ENCODE measurements around the gene PUS3.

PUS3 gene

DNA sequence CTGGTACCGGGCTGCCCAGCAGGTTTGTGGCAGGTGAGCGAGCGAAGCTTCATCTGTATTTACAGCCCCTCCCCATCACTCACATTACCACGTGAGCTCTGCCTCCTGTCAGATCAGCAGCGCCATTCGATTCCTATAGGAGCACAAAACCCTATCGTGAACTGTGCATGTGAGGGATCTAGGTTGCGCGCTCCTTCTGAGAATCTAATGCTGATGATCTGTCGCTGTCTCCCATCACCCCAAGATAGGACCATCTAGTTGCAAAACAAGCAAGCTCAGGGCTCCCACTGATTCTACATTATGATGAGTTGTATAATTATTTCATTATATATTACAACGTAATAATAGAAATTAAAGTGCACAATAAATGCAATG lies 27.1 kb upstream of the PUS3 start:
- no peak overlapping the region for H3K27ac ChIP-seq (ENCODE audit: low read depth in 2 of 2, low read length in 2 of 2)
- H3K4me1 ChIP-seq (ENCODE audit: control insufficient read depth in 2 of 2, insufficient read depth in 2 of 2, low read length in 2 of 2): peaks cover 0 to 7% of the 10 kb centered on the region in 2 donors
- H3K4me3 ChIP-seq (ENCODE audit: low read length in 2 of 2): no peak overlapping the region
- H3K9me3 ChIP-seq (ENCODE audit: control insufficient read depth in 2 of 2, low read length in 2 of 2): no peaks in the 10 kb centered on the region
- no peak overlapping the region for H3K9ac ChIP-seq (ENCODE audit: low read depth in 1 of 2, low read length in 2 of 2)
- H3K27me3 ChIP-seq (ENCODE audit: control insufficient read depth in 2 of 2, insufficient read depth in 2 of 2, low read length in 2 of 2): peaks cover 6 to 7% of the 10 kb centered on the region in 2 donors
- H3K36me3 ChIP-seq (ENCODE audit: control insufficient read depth in 2 of 2, insufficient read depth in 2 of 2, low read length in 2 of 2): no peaks in the 10 kb centered on the region

DNA sequence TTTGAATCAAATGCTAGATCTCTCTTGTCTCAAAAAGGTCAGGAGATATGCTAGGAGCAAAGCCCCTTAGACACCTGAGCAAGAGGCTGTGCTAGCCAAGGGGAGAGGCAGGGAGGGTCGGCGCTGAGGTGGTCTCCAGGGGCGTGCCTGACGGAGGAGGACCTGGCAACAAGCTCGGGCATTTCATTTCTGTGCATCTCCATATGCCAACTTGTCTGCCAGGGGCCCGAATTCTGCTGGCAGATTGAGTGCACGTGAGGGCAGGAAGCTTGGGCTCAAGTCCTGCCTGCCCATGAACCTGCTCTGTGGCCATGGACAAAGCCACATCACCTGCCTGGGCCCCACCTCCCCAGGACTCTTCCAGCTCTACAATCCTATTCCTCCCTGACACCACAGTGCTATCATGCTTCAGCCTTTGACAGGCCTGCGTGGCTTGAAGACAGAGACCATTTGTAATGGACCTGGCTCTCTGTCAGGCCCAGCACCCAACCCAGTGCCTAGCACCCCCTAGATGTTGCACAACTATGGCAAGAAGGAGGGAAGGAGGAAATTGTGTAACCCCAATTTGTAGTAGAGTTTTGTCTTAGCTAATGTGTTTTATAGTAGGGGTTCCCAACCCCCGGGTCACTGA lies 26.6 kb upstream of the PUS3 start:
- Histone ChIP-seq H3K4me3 (ENCODE audit: low read length in 2 of 2) (no peak overlapping the region), H3K4me1 (ENCODE audit: control insufficient read depth in 2 of 2, insufficient read depth in 2 of 2, low read length in 2 of 2) (peaks cover under 1 to 12% of the 10 kb centered on the region in 2 donors), H3K27ac (ENCODE audit: low read depth in 2 of 2, low read length in 2 of 2) (no peak overlapping the region), H3K9ac (ENCODE audit: low read depth in 1 of 2, low read length in 2 of 2) (no peak overlapping the region), H3K27me3 (ENCODE audit: control insufficient read depth in 2 of 2, insufficient read depth in 2 of 2, low read length in 2 of 2) (peaks cover 6 to 7% of the 10 kb centered on the region in 2 donors), H3K9me3 (ENCODE audit: control insufficient read depth in 2 of 2, low read length in 2 of 2) (no peaks in the 10 kb centered on the region), H3K36me3 (ENCODE audit: control insufficient read depth in 2 of 2, insufficient read depth in 2 of 2, low read length in 2 of 2) (no peaks in the 10 kb centered on the region)

DNA sequence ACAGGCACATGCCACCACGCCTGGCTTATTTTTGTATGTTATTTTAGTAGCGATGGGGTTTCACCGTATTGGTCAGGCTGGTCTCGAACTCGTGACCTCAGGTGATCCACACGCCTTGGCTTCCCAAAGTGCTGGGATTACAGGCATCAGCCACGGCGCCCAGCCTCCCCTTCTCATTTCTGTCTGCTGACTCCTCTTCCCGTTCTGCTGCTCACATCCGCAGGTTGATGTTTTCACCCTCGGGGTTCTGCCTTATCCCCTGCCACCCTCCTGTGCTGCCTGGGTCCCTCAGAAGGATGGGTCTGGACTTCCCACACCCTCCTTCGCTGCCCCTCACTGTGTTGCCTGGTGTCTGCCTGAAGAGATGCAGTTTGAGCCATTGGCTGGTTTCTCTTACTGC lies 23.7 kb upstream of the PUS3 start:
- Histone ChIP-seq H3K9ac (ENCODE audit: low read depth in 1 of 2, low read length in 2 of 2) (no peak overlapping the region), H3K27ac (ENCODE audit: low read depth in 2 of 2, low read length in 2 of 2) (no peak overlapping the region), H3K36me3 (ENCODE audit: control insufficient read depth in 2 of 2, insufficient read depth in 2 of 2, low read length in 2 of 2) (no peaks in the 10 kb centered on the region), H3K4me1 (ENCODE audit: control insufficient read depth in 2 of 2, insufficient read depth in 2 of 2, low read length in 2 of 2) (peaks cover 2 to 16% of the 10 kb centered on the region in 2 donors), H3K9me3 (ENCODE audit: control insufficient read depth in 2 of 2, low read length in 2 of 2) (no peaks in the 10 kb centered on the region), H3K27me3 (ENCODE audit: control insufficient read depth in 2 of 2, insufficient read depth in 2 of 2, low read length in 2 of 2) (peaks cover 6 to 7% of the 10 kb centered on the region in 2 donors), H3K4me3 (ENCODE audit: low read length in 2 of 2) (no peak overlapping the region)

DNA sequence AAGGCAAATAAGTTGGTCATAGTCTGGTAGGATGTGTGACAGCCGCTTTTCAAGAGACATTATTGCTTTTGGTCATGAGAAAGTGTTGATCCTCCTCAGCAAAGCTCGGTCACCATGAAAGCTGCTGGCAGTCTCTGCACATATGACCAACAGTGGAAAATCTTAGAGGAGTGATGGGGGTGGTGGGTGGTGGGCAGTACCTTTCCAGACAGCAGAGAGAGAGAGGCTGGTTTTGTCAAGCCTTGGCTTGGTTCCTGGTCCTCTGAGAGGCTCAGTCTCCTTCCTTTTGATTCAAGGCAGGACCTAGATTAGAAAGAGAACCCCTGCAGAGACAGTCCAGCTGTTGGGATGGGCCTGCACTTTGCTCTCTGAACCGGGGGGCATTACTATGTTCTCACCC lies 22.8 kb upstream of the PUS3 start:
- Histone ChIP-seq H3K36me3 (ENCODE audit: control insufficient read depth in 2 of 2, insufficient read depth in 2 of 2, low read length in 2 of 2) (no peaks in the 10 kb centered on the region), H3K4me3 (ENCODE audit: low read length in 2 of 2) (no peak overlapping the region), H3K4me1 (ENCODE audit: control insufficient read depth in 2 of 2, insufficient read depth in 2 of 2, low read length in 2 of 2) (peaks cover 2 to 16% of the 10 kb centered on the region in 2 donors), H3K9ac (ENCODE audit: low read depth in 1 of 2, low read length in 2 of 2) (no peak overlapping the region), H3K9me3 (ENCODE audit: control insufficient read depth in 2 of 2, low read length in 2 of 2) (no peaks in the 10 kb centered on the region), H3K27ac (ENCODE audit: low read depth in 2 of 2, low read length in 2 of 2) (no peak overlapping the region), H3K27me3 (ENCODE audit: control insufficient read depth in 2 of 2, insufficient read depth in 2 of 2, low read length in 2 of 2) (peaks cover 6 to 7% of the 10 kb centered on the region in 2 donors)

DNA sequence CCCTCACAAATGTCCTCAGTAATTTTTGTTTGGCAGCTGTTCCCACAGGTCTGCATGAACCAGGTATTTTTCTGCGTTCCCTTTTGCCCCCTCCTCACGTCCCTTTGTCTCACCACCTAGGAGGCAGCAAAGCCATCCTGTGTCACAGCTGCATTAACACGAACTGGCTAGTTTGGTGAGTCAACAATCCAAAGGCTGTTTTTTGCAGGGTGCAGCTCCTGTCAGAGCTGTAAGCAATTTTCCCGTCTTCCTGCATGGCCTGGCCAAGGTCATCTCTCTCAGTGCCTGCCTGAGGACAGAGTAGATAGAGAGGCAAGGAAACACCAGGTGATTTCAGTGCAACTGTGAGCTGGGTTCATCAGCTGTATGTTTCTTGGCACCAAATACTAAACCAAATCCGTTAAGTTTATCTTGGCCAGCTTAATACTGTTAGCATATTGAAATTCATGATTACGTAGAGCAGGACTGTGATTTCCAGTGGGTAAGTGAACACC lies 22.3 kb upstream of the PUS3 start:
- no peak overlapping the region for H3K9ac ChIP-seq (ENCODE audit: low read depth in 1 of 2, low read length in 2 of 2)
- peaks cover 2 to 20% of the 10 kb centered on the region in 2 donors for H3K4me1 ChIP-seq (ENCODE audit: control insufficient read depth in 2 of 2, insufficient read depth in 2 of 2, low read length in 2 of 2)
- H3K27me3 ChIP-seq (ENCODE audit: control insufficient read depth in 2 of 2, insufficient read depth in 2 of 2, low read length in 2 of 2): peaks cover 6 to 7% of the 10 kb centered on the region in 2 donors
- H3K9me3 ChIP-seq (ENCODE audit: control insufficient read depth in 2 of 2, low read length in 2 of 2): no peaks in the 10 kb centered on the region
- H3K27ac ChIP-seq (ENCODE audit: low read depth in 2 of 2, low read length in 2 of 2): no peak overlapping the region
- H3K4me3 ChIP-seq (ENCODE audit: low read length in 2 of 2): no peak overlapping the region
- H3K36me3 ChIP-seq (ENCODE audit: control insufficient read depth in 2 of 2, insufficient read depth in 2 of 2, low read length in 2 of 2): no peaks in the 10 kb centered on the region

DNA sequence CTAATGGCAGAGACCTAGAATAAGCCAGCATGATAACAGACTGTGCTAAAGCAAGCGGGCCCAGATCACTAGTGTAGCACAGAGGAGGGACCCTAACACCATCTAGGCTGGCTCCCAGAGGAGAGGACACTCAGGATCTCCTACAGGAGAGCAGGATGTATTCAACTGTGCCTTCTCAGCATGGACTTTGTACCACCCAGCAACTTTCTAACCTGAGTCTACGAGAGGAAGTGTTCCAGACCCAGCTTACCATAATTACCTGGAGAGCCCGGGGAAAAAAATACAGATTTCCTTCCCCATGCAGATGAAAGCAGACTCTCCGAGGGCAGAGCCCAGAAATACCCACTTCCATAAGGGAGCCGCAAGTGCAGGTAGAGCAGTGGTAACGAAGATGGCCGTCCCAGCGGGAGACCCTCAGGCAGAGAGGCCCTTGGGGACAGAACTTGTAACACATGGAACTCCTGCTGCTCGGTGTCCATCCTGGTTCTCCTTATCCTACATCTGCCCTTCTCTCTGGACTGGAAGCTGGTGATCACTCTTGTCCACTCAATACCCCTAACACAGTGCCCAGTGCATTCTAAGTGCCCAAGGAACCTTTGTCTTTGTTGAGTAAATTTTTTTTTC lies 21.5 kb upstream of the PUS3 start:
- Histone ChIP-seq H3K4me1 (ENCODE audit: control insufficient read depth in 2 of 2, insufficient read depth in 2 of 2, low read length in 2 of 2) (peaks cover 2 to 20% of the 10 kb centered on the region in 2 donors), H3K27me3 (ENCODE audit: control insufficient read depth in 2 of 2, insufficient read depth in 2 of 2, low read length in 2 of 2) (peaks cover 5% of the 10 kb centered on the region in 2 donors), H3K9ac (ENCODE audit: low read depth in 1 of 2, low read length in 2 of 2) (no peak overlapping the region), H3K9me3 (ENCODE audit: control insufficient read depth in 2 of 2, low read length in 2 of 2) (no peaks in the 10 kb centered on the region), H3K36me3 (ENCODE audit: control insufficient read depth in 2 of 2, insufficient read depth in 2 of 2, low read length in 2 of 2) (no peaks in the 10 kb centered on the region), H3K4me3 (ENCODE audit: low read length in 2 of 2) (no peak overlapping the region), H3K27ac (ENCODE audit: low read depth in 2 of 2, low read length in 2 of 2) (no peak overlapping the region)

DNA sequence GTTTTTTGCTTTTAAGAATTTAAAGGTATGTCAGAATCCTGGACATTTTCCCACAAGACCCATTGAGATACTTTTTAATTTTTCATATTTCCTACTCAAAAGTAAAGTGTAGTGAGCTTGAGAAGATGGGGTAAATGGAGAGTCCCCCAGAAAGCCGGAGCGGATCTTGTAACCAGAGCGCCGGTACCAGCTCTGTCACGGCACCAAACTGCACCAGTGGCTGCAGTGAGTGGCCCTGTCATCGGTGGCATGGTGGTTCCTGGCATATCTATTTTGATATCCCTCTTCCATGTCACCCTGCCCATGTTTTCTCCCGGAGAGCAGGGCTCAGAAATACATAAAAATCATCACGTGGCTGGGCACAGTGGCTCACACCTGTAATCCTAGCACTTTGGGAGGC lies 20.6 kb upstream of the PUS3 start:
- Histone ChIP-seq H3K4me1 (ENCODE audit: control insufficient read depth in 2 of 2, insufficient read depth in 2 of 2, low read length in 2 of 2) (peaks cover 2 to 23% of the 10 kb centered on the region in 2 donors), H3K27ac (ENCODE audit: low read depth in 2 of 2, low read length in 2 of 2) (no peak overlapping the region), H3K36me3 (ENCODE audit: control insufficient read depth in 2 of 2, insufficient read depth in 2 of 2, low read length in 2 of 2) (no peaks in the 10 kb centered on the region), H3K27me3 (ENCODE audit: control insufficient read depth in 2 of 2, insufficient read depth in 2 of 2, low read length in 2 of 2) (peaks cover 2 to 4% of the 10 kb centered on the region in 2 donors), H3K9me3 (ENCODE audit: control insufficient read depth in 2 of 2, low read length in 2 of 2) (no peaks in the 10 kb centered on the region), H3K9ac (ENCODE audit: low read depth in 1 of 2, low read length in 2 of 2) (no peak overlapping the region), H3K4me3 (ENCODE audit: low read length in 2 of 2) (no peak overlapping the region)

DNA sequence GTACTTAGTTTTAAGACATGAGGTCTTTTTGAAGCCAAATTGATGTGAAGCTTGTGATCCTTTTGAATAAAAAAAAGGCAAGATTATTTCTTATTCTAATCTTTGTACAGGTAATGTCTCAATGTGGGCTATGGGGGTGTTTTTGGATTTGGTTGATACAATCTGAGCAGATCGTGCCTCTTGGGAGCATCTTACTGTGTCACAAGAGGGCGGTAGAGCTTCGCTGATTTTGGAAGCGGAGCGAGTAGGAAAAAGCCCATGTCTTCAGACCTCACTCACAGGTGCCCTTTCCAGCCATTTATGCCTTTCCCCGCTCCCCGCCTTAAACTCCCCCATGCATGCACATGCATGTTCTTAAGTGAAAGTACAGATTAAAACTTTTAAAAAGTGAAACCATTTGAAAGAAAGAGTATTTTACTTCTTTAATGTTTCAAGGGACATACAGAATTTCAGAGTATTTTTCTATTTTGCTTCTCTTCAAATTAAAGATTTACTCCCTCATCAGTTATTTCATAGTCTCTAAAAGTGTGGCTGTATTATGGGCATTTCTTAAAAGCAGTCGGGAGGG lies 20.1 kb upstream of the PUS3 start:
- H3K27ac ChIP-seq (ENCODE audit: low read depth in 2 of 2, low read length in 2 of 2): no peak overlapping the region
- no peak overlapping the region for H3K9ac ChIP-seq (ENCODE audit: low read depth in 1 of 2, low read length in 2 of 2)
- peaks cover 2 to 4% of the 10 kb centered on the region in 2 donors for H3K27me3 ChIP-seq (ENCODE audit: control insufficient read depth in 2 of 2, insufficient read depth in 2 of 2, low read length in 2 of 2)
- H3K4me3 ChIP-seq (ENCODE audit: low read length in 2 of 2): no peak overlapping the region
- H3K4me1 ChIP-seq (ENCODE audit: control insufficient read depth in 2 of 2, insufficient read depth in 2 of 2, low read length in 2 of 2): peaks cover 2 to 23% of the 10 kb centered on the region in 2 donors
- no peaks in the 10 kb centered on the region for H3K36me3 ChIP-seq (ENCODE audit: control insufficient read depth in 2 of 2, insufficient read depth in 2 of 2, low read length in 2 of 2)
- H3K9me3 ChIP-seq (ENCODE audit: control insufficient read depth in 2 of 2, low read length in 2 of 2): no peaks in the 10 kb centered on the region

DNA sequence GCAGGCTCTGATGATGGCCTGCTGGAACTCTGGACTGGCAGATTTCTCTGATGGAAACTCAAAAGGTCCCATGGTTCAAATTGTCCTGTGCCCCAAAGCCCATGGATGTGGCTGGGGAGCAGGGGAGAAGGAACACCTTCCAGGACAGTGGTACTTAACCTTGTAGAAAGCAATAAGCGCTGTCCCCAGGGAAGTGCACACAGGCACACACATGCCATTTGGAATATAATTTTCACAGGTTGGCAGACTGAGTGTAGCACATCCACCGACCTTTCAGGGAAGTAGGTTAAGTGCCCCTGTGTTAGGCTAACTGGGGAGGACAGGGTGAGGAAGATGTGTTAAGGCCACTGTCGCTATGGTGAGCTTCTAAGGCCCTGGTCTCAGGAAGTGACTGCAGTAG lies 19.1 kb upstream of the PUS3 start:
- H3K9ac ChIP-seq (ENCODE audit: low read depth in 1 of 2, low read length in 2 of 2): no peak overlapping the region
- H3K27me3 ChIP-seq (ENCODE audit: control insufficient read depth in 2 of 2, insufficient read depth in 2 of 2, low read length in 2 of 2): peaks cover 2 to 4% of the 10 kb centered on the region in 2 donors
- peaks cover 3 to 28% of the 10 kb centered on the region in 2 donors for H3K4me1 ChIP-seq (ENCODE audit: control insufficient read depth in 2 of 2, insufficient read depth in 2 of 2, low read length in 2 of 2)
- no peak overlapping the region for H3K4me3 ChIP-seq (ENCODE audit: low read length in 2 of 2)
- H3K36me3 ChIP-seq (ENCODE audit: control insufficient read depth in 2 of 2, insufficient read depth in 2 of 2, low read length in 2 of 2): no peaks in the 10 kb centered on the region
- no peaks in the 10 kb centered on the region for H3K9me3 ChIP-seq (ENCODE audit: control insufficient read depth in 2 of 2, low read length in 2 of 2)
- no peak overlapping the region for H3K27ac ChIP-seq (ENCODE audit: low read depth in 2 of 2, low read length in 2 of 2)

DNA sequence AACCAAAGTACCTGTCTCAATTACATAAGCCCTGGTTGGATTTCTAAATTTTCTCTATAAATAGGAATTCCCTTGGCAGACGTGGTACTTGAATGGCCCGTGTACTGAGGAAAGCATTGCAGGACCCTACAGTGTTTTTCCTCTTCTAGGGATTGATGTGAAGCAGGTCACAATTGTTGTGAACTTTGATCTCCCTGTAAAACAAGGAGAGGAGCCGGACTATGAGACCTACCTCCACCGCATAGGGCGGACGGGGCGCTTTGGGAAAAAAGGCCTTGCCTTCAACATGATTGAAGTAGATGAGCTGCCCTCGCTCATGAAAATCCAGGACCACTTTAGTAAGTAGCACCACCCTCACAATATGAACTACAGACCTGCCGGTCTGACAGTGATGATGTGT lies 18.0 kb upstream of the PUS3 start:
- Histone ChIP-seq H3K27ac (ENCODE audit: low read depth in 2 of 2, low read length in 2 of 2) (no peak overlapping the region), H3K4me1 (ENCODE audit: control insufficient read depth in 2 of 2, insufficient read depth in 2 of 2, low read length in 2 of 2) (peaks cover 7 to 37% of the 10 kb centered on the region in 2 donors), H3K9me3 (ENCODE audit: control insufficient read depth in 2 of 2, low read length in 2 of 2) (no peaks in the 10 kb centered on the region), H3K9ac (ENCODE audit: low read depth in 1 of 2, low read length in 2 of 2) (no peak overlapping the region), H3K27me3 (ENCODE audit: control insufficient read depth in 2 of 2, insufficient read depth in 2 of 2, low read length in 2 of 2) (peaks cover 0 to 2% of the 10 kb centered on the region in 2 donors), H3K36me3 (ENCODE audit: control insufficient read depth in 2 of 2, insufficient read depth in 2 of 2, low read length in 2 of 2) (no peaks in the 10 kb centered on the region), H3K4me3 (ENCODE audit: low read length in 2 of 2) (no peak overlapping the region)
